NOMO-1 (cell line): Measurements from ENCODE around the gene HERC5.
A peak's percentile ranks its signal among the peaks of the same experiment; 100 is the strongest.
"Not testable (repeated sequence)": the region's sequence is repeated elsewhere in the genome, so short reads cannot be mapped to it uniquely, and the experiment has no call there.

Source experiments
- DNase-seq, 2 experiments: peaks; one replicate each; lab custom pipeline; 2025; ENCODE audit not compliant: unreplicated experiment in 2 of 2; lab: John Stamatoyannopoulos, UW

Gene HERC5

DNA sequence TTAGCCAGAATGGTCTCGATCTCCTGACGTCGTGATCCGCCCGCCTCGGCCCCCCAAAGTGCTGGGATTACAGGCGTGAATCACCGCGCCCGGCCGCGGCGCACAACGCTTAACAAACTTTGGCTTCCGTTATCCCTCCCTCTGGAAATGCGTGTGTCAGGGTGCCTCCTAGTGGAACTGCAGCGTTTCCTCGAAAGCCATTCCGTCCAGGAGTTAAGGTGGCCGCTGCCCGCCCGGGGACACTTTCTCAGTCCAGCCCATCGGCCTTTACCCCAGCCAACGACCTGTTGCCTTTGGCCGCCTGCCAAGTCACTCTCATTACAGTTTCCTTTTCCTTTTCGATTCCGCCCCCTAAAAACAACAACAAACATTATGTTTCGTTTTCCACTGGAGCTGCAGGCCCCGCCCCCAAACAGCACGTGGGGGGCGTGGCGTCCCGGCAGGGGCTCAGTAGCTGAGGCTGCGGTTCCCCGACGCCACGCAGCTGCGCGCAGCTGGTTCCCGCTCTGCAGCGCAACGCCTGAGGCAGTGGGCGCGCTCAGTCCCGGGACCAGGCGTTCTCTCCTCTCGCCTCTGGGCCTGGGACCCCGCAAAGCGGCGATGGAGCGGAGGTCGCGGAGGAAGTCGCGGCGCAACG lies at the start of gene HERC5:
Gene HERC5 (plus strand): TSS at position 450 of the 637 bp plus-strand sequence. CDS start 151 bp downstream, at position 601.
- DNase-seq = peak; percentile 77 to 87

DNA sequence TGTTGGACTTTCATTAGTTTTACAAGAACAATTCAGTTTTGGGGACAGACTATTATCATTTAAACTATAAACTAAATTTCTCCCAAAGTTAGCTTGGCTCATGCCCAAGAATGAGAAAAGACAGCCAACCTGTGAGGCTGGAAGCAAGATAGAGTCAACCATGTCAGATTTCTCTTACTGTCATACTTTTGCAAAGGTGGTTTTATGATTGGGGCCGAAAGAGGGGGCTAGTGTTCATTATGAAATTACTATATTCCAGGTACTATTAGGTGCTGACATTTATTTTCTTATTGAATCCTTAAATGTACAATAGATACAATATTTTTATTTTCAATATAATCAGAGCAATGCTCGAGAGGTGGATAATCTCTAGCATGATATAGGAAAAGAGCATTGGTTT lies 47.7 kb upstream of the HERC5 start:
- DNase-seq = no peak

DNA sequence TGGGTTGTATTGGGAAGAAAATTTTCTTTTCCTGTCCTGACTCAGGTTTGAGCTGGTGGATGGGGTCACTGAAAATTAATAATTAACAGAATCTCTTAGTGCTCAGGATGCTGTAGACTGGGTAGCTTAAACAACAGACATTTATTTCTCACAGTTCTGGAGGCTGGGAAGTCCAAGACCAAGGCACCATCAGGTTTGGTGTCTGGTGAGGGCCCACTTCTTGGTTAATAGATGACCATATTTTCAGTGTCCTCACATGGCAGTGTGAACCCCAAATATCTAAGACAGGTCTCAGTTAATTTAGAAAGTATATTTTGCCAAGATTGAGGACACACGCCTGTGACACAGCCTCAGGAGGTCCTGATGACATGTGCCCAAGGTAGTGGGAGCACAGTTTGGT lies 47.1 kb upstream of the HERC5 start:
- DNase-seq = no peak

DNA sequence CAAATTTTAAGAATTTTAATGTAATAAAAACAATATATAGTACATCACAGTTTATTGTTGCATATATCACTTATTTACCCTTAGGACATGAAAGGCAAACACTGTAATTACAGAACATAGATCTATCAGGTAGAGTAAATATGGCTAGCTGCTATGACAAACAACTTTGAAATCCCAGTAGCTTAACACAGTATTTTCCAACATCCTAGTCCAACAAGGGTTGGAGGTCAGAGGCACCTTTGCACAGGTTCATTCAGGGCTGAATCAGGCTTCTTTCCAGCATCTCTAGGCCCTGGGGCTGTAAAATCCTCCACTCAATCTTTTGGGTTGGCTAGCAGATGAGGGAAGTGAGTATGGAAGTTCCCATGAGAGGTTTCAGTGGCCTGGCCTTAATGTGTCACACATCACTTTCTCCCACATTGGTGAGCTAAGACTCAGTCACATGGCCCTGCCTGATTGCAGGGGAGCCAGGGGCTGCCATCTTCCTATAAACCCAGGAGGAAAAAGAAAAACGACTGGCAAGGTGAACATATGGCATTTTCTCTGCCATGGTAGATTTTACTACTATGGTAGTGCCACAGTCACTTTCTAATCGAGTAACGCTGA lies 45.3 kb upstream of the HERC5 start:
- DNase-seq = no peak

DNA sequence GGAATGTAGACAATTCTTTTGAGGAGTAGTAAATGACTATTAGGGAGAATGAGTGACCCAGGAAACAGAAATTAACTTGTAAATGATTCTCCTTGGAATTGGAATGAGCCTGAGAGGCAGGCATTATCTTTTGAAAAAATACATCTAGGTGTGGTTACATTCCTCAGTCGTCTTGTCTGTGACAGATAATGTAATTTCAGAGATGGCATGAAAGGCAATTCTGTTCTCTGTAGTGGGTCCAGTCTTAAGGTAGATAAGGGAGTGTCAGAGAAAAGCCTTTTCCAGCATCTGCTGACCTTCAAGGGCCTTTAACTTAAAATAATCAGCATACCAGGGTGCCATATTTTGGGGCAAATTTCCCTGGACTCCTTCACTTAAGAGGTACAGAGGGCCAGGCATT lies 43.1 kb upstream of the HERC5 start:
- DNase-seq = no peak

DNA sequence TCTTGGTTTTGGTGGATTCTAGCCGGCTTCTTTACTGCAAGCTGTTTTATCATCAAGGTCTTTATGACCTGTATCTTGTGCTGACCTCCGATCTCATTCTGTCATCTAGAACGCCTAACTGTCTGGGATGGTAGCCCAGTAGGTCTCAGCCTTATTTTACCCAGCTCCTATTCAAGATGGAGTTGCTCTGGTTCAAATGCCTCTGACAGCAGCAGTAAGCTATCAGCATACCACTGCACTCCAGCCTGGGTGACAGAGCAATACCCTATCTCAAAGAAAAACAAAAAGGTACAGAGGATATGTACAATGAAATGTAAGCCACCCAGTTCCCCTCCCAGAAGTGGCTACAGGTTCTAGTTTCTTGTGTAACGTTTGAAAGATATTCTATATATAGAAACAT lies 42.2 kb upstream of the HERC5 start:
- DNase-seq = no peak

DNA sequence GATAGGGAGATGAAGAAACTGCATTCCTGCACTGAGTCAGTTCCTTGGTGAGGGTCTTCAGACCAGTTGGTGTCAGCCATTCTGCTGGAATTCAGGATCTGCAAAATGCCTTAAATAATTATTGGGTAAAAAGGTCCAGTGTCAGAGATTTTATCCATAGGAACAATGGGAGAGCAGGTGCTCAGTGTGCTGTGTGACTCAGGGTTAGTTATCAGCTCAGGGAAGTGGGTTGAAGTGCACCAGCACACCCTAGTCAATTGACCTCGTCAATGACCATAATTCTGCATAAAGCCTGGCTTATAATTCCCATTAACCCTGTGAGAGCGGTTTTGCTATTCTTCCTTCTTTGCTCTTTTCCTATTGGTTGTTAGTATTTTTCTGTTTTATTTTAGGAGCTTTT lies 40.9 kb upstream of the HERC5 start:
- DNase-seq = no peak

DNA sequence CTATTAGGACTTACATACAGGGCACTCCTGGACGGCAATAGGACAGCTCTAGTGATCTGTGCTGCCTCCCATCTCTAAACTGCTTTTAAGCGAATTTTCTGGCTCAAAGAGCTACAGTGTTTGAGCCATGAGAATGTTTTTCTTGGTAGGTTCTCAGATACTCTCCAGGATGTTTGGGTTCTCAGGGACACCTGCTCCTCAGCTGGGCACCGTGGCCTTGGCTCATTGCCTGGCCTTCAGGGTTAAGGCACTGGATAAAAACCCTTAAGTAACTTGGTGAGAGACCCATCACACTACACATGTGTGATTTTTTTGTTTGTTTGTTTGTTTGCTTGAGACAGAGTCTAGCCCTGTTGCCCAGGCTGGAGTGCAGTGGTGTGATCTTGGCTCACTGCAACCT lies 38.5 kb upstream of the HERC5 start:
- no peak for DNase-seq

DNA sequence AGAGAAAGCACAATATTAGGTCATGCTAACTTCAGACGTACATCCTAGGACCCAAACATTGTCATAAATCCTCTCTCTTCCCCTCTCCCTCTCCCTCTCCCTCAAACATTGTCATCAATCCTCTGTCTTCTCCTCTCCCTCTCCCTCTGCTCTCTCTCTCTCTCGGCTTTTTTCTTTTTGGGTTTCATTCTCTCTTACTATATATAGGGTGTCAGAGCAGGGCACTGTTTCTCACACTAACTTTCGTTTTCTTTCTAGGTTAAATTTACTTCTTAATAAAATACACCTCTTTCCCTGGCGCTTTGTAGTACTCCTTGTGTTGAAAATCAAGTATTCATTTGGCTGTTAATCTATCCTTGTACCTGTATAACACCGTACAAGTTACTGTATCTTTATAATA lies 37.0 kb upstream of the HERC5 start:
- no peak for DNase-seq

DNA sequence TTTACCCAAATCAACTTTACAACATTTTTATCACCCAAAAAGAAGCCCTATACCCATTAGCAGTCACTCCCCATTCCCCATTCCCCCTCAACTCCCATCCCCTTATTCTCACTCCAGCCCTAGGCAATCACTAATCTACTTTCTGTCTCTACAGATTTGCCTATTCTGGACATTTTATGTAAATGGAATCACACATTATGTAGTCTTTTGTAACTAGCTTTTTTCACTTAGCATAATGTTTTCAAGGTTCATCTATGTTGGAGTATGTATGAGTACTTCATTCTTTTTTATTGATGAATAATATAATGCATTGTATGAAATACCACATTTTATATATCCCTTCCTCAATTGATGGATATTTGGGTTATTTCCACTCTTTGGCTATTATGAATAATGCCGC lies 36.1 kb upstream of the HERC5 start:
- no peak for DNase-seq

DNA sequence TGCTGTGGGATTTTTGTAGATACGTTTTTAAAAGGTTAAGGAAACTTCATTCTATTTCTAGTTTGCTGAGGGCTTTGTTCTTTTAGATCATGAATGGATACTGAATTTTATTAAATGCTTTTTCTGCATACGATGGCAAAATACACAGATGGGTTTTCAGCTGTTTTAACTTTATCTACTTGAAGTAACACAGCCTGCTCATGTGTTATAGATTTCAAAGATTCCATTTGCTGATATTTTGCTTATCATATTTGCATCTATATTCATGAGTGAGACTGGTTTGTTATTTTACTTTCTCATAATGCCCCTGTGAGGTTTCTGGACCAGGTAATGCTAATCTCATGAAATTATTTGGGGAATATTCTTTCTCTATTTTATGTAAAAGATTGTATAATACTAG lies 34.5 kb upstream of the HERC5 start:
- DNase-seq = no peak

DNA sequence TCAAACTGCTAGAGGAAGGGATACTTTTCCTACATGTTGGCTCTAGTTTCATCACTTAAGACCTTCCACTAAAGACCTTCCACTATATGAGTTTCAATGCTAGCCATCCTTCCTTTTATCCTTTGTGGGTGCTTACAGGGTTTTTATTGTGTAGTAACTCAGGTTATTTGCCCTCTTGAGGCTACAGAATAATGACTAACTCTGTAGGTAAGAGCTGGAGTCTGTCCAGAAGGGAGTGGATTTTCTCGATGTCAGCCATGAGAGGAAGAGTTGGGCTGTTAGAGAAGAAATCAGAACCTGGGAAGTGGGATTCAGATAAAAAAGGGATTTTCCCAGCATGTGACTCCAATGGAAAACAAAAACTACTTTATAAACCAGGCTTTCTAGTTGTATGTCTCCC lies 27.5 kb upstream of the HERC5 start:
- no peak for DNase-seq

DNA sequence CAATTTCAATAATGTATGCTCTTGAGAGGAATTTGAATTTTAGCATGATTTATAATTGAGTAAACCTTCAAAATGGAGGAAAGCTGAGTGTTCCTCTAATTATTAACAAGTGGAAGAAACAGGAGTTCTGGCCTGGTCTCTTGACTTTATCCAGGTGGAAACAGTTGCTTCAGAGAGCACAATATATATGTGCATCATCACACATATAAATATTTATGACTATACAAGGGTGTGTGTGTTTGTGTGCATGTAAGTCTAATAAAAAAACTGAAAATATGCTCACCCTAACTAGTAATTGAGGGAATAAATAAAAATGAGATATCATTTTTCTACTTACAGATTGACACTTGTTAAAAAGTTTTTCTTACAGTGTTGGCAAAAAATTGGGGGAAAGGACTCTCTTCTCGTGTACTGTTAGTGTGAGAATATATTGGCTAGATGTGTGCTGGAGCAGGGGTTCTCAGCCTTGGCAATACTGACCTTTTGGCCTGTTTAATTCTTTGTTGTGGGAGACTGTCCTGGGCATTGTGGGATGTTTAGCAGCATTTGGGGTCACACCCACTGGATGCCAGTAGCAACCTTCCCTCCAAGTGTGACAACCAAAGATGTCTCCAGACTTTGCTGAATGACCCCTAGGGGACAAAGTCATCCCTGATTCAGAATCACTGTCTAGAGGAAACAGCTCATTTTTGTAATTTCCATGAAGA lies 20.8 kb upstream of the HERC5 start:
- DNase-seq = no peak

DNA sequence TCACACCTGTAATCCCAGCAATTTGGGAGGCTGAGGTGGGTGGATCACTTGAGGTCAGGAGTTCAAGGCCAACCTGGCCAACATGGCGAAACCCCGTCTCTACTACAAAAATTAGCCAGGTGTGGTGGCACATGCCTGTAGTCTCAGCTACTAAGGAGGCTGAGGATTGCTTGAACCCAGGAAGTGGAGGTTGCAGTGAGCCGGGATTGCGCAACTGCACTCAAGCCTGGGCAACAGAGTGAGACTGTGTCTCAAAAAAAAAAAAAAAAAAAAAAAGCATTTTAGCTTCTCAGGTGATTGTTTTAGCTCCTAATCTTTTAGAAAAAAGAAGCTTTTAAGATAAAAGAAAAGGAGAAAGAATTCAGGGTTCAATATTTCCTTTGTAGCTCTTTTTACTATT lies 19.0 kb upstream of the HERC5 start:
- not testable (repeated sequence) for DNase-seq

DNA sequence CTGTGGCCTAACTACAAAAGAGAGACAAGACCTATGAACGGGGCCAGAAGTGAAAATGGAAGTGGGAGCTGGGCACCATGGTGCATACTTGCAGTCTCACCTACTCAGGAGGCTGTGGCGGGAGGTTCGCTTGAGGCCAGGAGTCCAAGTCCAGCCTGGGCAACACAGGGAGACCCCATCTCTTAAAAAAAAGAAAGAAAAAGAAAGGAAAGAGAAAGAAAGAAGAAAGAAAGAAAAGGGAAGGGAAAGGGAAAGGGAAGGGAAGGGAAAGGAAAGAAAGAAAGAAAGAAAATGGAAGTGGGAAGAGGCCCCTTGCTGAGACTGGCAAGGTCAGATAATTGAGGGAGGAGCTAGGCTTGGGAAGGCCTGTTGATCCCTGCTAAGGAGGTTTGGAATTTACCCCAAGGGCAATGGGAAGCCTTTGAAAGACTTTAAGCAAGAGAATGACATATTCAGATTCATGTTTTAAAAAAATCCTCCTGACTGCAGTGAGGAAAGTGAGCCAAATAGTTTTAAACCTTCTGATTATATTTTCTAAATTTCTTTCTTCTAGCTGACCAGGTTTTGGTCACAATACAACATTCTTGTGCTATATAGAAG lies 17.7 kb upstream of the HERC5 start:
- no peak for DNase-seq

DNA sequence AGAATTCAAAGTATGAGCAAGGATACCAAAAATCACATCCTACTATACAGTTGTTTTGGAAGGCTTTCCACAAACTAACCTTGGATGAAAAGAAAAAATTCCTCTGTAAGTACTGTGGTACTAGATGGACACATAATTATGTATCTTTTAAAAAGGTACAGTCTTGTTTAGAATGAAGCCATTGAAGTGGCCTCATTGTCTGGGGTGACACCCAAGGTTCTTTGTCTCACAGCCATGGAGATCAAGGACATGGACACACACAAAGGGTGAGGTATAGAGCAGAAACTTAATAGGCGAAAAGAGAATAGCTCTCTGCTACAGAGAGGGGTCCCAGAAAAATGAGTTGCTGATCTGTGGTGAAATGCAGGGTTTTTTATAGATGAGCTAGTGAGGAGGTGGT lies 16.8 kb upstream of the HERC5 start:
- no peak for DNase-seq

DNA sequence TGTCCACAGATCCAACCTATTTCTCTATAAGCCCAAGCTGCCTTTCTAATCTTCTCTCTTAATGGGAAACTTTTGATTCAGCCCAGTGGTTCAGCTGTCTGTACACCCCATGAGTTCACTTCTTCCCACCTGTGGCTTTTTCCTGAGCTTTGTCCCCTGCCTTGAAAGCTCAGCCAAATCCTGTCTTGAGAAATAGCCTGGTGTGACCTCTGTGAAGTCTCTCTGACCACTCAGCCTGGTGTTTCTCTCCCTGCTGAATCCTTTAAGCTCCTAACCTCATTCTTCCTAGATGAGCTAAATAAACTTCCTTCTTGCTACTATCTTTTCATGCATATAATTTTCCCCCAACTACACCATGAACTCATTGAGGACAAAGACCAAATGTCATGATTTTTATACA lies 15.2 kb upstream of the HERC5 start:
- DNase-seq = no peak

DNA sequence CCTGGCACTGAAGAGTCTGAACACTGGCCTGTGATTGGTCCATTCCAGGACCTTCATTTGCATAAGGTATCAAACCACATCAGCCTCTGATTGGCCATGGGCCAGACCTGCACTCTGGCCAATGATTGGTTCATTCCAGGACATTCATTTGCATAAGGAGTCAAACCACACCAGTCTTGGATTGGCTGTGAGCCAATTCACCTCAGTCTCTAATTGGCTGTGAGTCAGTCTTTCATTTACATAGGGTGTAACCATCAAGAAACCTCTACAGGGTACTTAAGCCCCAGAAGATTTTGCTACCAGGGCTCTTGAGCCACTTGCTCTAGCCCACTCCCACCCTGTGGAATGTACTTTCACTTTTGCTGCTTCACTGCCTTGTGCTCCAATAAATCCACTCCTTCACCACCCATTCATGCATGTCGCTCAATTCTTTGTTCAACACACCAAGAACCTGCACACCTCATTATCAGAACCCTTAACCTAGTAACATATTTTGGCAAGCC lies 14.2 kb upstream of the HERC5 start:
- no peak for DNase-seq

DNA sequence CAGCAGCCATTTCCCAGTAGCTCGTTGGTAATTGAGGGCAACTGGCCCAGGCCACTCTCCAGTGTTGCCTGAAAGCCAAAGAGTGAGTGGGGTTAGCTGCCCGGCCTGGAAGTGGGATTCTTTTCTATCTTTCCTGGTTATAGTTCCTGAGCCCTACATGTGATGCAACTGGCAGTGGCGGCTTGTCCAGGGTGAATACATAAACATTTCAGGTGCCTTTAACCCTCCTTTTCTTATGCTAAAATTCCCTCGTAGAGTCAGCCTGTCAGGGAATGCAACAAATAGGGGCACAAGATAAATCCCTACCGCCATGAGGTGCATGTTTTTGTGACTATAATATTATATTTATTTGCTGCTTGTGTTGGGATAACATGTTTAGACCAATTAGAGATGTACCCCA lies 13.4 kb upstream of the HERC5 start:
- DNase-seq = no peak

DNA sequence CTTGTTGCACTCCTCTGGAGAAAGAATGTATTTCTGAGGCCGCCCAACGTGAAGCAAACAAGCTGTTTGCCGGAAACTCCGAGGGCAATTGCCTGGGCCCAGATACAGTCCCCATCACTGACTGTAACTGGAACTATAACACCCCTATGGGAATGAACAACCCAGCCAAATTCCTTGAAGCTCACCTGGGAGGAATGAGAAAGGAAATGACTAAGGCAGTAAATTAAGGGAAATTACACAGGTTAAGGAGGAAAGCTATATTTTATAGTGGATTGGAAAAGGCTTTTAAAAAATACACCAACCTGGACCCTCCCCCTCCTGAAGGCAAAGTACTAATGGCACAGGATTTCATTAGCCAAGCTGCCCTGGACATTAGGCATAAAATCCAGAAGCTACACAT lies 11.7 kb upstream of the HERC5 start:
- DNase-seq = no peak

DNA sequence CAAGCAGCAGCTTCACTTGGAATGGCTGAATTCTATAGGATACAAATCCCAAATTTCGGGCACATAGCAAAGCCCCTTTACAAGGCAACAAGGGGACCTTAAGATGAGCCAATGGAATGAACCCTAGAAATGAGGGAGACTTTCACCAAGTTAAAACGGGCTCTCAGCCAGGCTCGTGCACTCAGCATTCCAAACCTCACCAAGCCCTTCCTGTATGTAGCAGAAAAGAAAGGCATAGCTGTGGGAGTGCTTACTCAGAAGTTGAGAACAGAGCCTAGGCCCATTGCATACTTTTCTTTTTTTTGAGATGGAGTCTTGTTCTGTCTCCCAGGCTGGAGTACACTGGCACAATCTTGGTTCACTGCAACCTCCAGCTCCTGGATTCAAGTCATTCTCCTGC lies 10.8 kb upstream of the HERC5 start:
- DNase-seq = no peak
